HG03442 (cell line): ENCODE data around the gene NFE2L3.
"Not testable (repeated sequence)": the region's sequence is repeated elsewhere in the genome, so short reads cannot be mapped to it uniquely, and the experiment has no call there.

Source experiments
- ATAC-seq: cut with Tn5 transposase; IDR thresholded peaks from one replicate; pipeline ENCODE4 v1.9.1; 2021; ENCODE audit warnings: mild to moderate bottlenecking, moderate library complexity; ENCODE audit not compliant: unreplicated experiment

Gene NFE2L3

DNA sequence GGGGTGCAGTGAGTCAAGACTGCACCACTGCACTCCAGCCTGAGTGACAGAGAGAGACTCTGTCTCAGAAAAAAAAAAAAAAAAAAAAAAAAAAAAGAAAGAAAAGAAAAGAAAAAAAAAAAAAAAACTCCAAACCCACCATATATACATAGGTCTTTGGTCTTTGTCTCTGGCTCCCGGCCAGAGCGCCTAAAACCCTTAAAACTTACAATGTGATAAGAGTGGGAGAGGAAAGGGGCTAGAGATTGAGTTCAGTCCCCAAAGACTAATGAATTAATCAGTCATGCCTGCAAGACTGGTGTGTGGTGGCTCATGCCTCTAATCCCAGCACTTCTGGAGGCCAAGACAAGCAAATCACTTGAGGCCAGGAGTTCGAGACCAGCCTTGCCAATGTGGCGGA, 6.8 kb upstream of the NFE2L3 start:
- no peak for ATAC-seq

GRCh38 chr7:26147030-26147429, 5.0 kb upstream of the NFE2L3 start:
- no peak for ATAC-seq

DNA sequence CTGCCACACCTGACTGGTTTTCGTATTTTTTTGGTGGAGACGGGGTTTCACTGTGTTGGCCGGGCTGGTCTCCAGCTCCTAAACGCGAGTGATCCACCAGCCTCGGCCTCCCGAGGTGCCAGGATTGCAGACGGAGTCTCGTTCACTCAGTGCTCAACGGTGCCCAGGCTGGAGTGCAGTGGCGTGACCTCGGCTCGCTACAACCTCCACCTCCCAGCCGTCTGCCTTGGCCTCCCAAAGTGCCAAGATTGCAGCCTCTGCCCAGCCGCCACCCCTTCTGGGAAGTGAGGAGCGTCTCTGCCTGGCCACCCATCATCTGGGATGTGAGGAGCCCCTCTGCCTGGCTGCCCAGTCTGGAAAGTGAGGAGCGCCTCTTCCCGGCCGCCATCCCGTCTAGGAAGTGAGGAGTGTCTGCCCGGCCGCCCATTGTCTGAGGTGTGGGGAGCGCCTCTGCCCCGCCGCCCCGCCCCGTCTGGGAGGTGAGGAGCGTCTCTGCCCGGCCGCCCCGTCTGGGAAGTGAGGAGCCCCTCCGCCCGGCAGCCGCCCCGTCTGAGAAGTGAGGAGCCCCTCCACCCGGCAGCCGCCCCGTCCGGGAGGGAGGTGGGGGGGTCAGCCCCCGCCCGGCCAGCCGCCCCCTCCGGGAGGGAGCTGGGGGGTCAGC, 4.2 kb upstream of the NFE2L3 start:
- not testable (repeated sequence) for ATAC-seq

- ATAC-seq: not testable (repeated sequence)
Measured at GRCh38 chr7:26148307-26148700, 3.7 kb upstream of the NFE2L3 start.

DNA sequence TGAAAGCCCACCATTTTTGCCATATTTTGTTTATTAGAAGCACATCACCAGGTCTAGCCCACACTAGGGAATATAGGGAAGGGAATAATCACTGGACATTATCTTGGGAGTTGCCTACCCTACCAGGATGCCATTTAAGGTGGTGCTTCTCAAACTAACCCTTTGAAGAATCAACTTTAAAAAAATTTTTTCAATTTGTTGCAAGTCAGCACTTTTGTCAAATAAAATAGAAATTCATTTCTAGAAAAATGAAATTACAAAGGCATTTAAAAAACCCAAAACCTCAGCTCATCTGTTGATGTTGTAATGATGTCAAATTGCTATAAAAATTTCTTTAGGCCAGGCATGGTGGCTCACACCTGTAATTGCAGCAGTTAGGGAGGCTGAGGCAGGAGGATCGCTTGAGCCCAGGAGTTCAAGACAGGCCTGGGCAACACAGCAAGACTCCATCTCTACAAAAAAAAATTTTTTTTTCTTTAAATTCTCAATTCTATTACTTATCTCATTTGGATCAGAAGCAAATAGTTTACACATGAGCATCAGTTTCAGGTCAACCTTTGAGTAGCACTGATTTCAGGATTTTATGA, 2.5 kb upstream of the NFE2L3 start:
- no peak for ATAC-seq

DNA sequence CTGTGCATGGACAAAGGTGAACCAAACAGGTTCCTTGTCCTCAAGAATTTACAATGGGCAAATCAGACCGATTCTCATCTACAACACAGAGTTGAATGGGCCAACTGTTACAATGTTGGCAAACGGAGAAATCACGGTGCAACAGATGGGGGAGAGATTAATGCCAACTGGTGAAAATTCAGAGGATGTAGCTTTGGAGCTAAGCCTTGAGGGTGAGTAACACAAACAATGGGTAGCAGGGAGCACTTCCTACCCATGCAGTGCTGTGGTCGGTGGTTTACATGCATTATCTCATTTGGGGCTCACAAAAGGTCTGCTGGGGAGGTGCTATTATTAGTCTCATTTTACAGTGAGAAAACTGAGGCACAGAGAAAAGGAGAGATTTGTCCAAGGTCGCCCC, 902 bp upstream of the NFE2L3 start:
- no peak for ATAC-seq

- ATAC-seq: no peak
Measured at GRCh38 chr7:26151650-26151952, 397 bp upstream of the NFE2L3 start.

- ATAC-seq: peak; percentile 19
Measured at GRCh38 chr7:26152782-26153240, 813 bp downstream of the NFE2L3 start.

DNA sequence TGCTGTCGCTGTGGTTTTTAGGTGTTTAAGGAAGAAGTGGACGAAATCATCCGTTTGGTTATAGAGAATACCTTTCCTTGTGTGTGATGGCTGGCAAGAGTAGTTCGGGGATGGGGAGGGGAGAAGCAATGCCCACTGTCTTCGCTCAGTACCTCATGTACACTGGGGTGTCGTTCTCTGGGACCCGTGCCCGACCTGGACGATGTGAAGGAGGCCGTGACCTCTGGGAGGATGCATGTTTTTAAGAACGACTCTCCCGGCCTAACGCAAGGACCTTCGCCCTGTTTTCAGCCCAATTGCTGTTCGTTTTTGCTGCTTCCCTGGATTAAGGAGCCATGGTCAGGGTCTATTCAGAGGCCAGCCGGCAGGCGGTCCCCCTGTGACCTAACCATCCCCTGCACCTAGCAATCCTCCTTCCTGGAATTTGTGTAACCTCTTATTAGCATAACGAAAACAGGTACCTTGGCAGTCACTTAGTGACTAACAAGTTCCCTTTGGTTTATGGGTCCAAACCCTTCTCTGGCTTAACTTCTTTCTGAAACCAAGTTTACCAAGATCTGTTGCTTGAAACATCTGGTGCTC, 1.3 kb downstream of the NFE2L3 start:
- ATAC-seq: no peak

DNA sequence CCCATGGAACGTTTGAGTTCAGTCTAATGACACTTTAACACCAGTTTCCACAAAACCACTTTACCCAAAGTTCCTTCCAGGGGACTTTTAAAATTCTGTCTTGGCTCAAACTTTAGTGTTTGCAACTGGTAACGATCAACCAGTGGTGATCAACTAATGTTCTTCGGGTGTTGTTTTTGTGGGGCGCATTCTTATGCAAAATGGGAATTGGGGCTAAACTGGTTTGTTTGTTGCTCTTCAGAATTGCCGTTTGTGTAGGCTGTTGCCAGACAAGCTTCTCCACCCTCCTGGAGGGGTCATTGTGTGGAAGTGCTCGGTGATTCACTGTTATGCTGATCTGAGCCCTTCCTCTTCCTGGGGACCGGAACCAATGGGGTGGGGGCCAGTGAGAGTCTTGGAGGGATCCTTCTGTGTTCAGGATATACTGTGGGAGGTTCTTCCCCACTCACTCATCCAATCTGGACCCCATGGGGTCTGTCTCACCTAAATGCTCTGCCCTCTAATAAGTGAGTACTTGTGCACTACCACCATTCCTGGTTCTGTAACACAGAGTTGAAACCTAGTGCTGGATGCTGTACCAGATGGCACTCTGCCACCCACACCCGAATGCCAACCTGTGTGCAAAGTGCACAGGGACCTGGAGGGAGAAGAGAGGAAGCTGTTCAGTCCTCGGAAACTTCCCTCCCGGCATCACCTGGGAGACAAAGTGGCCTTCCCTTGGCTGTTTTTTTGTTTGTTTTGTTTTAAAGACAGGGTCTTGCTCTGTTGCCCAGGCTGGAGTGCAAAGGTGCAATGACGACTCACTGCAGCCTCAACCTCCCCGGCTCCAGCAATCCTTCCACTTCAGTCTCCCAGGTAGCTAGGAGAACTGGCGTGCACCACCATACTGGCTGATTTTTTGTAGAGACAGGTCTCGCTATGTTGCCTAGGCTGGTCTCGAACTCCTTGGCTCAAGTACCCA, 2.1 kb downstream of the NFE2L3 start:
- ATAC-seq: no peak

- no peak for ATAC-seq
Measured at GRCh38 chr7:26155531-26156375, 3.8 kb downstream of the NFE2L3 start.

- peak; percentile 33 for ATAC-seq
Measured at GRCh38 chr7:26156451-26157420, 4.7 kb downstream of the NFE2L3 start.

- ATAC-seq: no peak
Measured at GRCh38 chr7:26157520-26158105, 5.6 kb downstream of the NFE2L3 start.

DNA sequence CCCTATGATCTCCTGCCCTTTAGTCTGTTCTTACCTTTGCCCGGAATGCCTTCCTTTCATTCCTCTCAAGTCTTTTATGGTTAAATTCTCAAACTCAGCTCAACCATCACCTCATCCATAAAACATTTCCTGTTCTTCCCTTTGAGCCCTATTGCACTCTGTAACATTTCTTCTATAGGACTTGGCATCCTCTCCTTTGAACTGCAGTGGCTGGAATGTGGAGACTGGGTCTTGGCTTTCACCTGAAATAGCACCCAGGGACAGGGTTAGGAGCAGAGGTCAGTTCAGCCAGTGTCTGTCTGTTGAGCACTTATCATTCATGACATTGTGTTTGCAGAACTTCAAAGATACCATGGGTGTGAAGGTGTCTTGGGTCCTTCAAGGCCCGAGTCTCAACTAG, 7.2 kb downstream of the NFE2L3 start:
- no peak for ATAC-seq

GRCh38 chr7:26160896-26161295, 8.9 kb downstream of the NFE2L3 start:
- no peak for ATAC-seq

GRCh38 chr7:26162431-26162830, 10.4 kb downstream of the NFE2L3 start:
- ATAC-seq: no peak

DNA sequence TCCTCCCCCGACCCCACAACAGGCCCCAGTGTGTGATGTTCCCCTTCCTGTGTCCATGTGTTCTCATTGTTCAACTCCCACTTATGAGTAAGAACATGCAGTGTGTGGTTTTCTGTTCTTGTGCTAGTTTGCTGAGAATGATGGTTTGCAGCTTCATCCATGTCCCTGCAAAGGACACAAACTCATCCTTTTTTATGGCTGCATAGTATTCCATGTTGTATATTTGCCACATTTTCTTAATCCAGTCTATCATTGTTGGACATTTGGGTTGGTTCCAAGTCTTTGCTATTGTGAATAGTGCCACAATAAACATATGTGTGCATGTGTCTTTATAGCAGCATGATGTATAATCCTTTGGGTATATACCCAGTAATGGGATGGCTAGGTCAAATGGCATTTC, 11.8 kb downstream of the NFE2L3 start:
- ATAC-seq: not testable (repeated sequence)

DNA sequence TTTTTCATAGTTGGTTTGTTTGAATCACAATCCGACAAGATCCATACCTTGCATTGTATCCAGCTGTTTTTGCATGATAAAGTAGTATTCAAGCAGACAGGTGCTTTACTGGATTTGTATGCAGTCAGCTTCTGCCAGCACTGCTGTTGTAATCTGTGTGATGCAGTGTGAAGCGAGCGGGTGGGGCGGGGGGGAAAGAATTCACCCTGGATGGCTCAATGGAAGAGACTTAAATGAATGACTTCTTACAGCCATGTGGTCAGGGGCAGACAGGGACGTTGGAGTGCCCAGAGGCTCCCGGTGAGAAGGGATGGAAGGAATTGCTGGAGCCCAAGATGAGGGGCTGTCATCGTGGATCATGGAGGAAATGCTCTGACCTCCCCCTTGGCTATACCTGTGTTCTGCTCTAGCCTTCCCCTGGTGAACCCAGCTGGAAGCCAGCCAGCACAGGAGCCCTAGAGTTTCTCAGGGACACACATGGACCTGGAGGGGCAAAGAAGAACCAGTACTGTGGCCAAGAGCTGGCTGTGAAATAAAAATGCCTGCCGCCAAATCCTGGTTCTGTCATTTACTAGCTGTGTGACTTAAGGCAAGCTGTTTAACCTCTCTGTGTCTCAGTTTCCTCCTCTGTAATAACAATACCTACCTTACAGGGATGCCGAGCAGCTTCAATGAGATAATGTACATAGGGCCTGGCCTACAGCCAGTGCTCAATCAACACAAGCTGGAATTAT, 14.1 kb downstream of the NFE2L3 start:
- ATAC-seq: no peak
